Left hindlimb (tissue), 1 donor: ENCODE data around the gene FCGR3B.
"Not testable (repeated sequence)": the region's sequence is repeated elsewhere in the genome, so short reads cannot be mapped to it uniquely, and the experiment has no call there.

Source experiments
- DNase-seq: peaks from one replicate; pipeline ENCODE4 v3.0.0-alpha.2; 2018

Gene FCGR3B

DNA sequence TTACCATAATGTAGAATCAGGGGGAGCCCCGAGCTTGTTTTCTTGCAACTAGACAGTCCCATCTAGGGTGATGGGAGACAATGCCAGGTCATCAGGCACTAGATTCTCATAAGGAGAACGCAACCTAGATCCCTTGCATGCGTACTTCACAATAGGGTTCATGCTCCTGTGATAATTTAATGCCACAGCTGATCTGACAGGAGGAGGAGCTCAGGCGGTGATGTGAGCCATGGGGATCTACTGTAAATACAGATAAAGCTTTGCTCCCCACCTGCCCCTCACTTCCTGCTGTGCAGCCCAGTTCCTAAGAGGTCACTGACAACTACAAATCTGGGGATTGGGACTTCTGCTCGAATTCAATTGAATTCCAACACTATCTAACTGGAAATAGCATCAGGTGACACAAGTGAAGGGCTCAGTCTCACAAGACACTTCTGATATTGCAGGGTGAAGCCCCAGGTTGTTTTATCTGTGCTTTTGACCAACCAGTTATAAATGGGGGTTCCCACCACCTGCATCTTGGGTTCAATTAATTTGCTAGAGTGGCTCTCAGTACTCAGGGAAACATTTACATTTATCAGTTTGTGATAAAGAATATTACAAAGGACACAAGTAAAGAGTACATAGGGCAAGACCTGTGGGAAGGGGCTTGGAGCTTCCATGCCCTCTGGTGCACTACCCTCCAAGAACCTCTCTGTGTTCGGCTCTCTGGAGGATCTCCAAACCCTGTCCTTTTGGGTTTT lies 7.4 kb upstream of the FCGR3B start:
- not testable (repeated sequence) for DNase-seq

DNA sequence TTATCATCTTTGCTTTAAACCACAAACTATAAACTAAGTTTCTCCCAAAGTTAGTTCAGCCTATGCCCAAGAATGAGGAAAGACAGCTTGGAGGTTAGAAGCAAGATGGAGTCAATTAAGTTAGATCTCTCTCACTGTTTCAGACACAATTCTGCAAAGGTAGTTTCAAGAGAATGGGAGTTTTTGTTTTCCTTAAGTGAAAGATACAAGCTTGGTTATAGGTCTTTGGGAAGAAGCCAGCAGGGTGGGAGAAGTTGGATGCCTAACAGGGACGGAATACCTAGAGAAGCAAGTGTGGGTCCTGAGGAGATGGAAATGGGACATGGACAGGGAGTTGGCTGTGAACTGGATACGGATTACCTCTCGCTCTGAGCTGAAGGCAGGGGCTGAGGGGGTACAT lies 6.0 kb upstream of the FCGR3B start:
- DNase-seq = not testable (repeated sequence)

DNA sequence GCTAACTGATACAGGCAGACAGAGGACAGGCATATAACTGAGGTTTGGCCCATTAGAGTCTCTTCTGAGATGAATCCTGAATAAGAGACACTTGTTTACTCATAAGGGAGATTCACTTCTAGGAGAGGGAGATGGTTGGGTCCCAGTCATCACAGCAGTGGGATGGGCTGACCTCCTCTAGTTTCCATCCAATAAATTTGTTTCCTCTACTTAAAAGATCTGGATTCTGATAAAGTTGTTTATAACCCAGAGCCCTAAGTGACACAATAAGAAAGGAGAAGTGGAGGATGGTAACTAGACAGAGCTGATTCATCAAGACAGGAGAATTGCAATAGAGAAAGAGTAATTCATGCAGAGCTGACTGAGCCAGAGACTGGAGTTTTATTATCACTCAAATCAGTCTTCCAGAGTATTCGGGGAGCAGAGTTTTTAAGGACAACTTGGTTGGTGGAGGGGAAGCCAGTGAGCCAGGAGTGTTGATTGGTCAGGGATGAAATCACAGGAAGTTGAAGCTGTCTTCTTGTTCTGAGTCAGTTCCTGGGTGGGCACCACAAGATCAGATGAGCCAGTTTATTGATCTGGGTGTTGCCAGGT lies 5.3 kb upstream of the FCGR3B start:
- DNase-seq = not testable (repeated sequence)

DNA sequence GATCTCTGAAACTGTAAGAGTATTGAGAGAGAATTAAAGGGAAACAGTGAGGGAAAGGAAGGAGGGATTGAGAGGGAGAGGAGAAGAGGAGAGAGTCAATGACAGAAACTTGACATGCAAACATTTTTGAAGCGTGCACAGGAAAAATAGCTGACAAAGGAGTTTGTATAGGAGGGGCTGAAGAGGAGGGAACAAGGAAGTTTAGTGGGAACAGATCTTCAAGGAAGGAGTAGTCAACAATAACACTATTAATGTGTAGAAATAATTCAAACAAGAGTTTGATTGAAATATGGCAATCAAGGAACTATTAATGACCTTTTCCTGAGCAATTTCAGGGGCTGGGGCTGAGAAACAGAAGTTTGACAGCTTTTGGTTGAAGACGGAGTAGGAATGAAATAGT lies 4.0 kb upstream of the FCGR3B start:
- DNase-seq = not testable (repeated sequence)

DNA sequence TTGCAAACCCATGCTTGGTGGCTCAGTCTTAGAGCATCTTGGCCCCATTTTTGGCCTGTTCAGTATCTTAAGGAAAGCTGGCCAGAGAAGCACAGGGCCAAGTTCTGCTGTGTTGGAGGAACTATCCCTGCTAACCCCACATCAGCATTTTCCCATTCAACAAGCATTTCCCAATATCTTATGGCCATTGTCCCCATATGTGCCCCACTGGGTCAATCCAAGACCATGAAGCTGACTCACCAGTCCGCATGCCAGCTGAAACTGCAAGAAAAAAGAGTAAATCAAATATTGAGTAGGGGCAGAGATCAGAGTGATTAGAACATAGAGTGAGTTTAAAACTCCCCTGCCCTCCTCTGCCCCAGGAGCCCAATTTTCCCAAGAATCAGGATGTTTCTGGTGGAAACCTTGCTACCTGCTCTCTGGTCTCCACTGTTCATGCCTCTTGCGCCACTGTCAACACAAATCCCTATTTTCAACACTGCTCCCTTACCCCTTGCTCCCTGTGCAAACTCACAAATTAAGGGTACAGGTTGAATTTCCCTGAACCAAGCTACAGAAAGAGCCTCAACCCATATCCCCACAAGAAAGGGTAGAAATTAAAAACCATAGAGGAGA lies 741 bp downstream of the FCGR3B start:
- not testable (repeated sequence) for DNase-seq

DNA sequence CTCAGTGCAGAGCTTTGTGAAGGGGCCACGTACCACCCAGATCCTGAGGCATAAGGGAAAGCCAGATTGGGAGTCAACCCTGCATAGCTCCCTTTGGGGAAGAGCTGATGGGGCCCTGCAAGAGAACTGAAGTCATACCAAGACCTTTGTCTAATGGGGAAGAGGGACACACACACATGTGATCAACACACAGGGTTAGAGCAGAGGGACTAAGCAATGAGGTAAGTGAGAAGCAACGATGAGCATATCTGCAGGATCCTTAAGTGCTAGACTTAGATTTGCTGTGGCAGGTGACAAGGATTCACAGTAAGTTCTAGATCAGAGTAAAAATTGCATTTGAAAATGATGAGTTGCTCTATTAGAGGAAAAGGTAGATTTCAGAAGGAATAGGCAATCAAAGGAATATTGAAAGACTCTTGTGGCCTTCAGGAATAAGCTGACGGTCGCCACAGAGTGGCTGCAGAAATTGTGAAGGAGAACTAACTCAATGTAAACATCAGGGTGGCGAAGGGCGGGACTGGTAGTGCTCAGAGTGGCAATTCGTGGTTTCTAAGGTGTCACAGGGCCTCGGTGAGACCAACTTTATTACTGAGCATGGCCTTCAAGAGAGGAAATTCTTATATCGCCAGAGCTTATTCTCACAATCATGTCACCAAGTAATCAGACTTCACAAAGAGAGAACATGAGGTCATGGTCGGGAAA lies 4.4 kb downstream of the FCGR3B start:
- not testable (repeated sequence) for DNase-seq

DNA sequence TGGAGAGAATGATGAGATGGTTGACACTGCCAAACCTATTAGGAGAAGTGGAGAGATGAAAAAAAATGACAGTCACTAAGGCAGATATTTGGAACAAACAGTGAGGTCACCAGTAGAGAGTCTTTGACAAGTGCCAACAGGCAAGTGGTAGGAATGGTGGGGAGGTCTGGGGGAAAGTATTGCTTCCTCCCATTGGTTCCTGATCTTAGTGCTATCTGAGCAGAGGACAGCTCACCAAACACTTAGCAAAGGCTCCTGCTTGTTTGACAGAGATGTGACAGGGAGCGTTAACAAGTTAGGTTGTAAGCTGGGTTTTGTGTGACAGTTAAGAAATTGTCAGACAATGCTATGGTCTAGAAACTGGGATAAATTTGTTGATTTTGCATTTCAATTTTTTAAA lies 6.4 kb downstream of the FCGR3B start:
- not testable (repeated sequence) for DNase-seq

DNA sequence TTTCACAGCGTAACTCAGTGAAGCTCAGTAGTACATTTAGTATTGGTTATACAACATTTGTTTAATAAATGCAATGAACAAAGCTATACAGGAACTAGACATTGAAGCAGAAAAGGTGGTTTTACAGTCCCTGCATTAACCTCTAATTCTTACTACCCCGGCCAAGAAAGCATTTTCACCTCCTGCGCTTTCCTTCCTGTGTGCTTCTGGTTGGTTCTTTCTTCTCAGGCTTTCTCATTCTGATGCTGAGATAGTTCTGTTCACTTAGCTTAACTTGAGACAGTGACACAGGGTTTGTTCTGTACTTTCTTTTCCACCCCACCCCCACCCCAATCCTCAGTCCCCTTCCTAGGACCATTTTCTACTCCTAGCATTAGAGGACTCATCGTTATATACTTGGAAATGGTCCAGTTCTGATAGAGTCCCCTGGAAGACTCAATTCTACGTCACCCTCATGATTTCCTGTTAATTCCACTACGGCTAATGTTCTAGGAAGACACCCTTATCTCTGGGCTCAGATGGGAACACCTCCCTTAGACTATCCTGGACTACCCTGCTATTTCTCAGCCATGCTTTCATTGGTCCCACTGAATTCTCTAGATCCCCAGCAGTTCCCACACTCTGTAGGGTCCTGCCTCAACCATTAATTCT lies 7.5 kb downstream of the FCGR3B start:
- DNase-seq = not testable (repeated sequence)

DNA sequence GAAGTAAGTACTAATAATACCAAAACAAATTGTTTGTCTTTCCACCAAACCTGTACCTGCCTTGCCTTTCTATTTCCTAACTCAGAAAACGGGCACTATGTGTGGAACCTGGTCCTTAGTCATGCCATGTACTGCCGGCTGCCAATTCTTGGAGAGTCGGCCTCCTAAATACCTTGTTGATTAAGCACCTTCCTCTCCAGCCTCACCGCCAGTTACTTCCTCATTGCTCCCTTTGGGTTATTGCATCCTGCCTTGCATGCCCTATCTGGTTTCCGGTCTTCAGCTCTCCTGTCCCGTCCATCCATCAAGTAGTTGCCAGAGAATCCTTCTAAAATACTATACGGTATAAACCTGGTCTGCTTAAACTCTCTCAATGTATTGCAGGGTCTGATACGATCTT lies 8.9 kb downstream of the FCGR3B start:
- DNase-seq = not testable (repeated sequence)

DNA sequence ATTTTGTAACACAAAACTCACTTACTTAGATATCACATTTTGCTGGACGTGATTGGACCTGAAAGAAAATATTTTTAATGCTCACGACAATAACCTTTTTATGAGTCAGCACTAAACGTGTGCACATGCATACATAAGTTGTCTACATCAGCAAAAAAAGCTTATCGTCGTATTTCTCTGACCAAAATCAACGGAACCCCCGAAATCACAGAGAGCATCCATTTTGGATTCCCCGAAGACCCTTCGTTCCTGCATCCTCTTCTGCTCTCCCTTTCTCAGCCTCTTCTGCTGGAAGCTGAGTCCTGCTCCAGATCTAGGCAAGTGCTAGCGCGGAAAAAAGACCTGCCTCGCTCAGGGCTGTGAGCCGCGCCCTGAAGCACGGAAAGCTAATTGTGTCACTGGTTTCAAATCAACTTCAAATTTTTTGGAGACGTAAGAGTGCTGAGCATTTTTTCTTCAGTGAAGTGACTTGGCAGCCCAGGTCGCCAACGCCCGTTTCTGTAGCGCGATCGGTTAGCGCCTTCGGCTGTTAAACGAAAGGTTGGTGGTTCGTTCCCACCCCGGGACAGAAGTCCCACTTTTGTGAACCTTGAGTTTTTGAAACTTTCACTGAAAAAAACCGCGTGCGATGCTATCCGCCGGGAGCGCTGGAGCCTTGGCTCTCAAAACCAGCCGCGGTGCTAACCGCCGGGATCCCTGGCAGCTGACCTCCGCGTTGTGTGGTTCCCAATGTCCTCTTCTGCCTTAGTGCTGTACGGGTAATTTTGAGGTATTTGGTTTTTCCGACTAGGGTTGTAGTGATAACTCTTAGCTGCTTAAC lies 9.6 kb downstream of the FCGR3B start:
- DNase-seq = peak; percentile 81

DNA sequence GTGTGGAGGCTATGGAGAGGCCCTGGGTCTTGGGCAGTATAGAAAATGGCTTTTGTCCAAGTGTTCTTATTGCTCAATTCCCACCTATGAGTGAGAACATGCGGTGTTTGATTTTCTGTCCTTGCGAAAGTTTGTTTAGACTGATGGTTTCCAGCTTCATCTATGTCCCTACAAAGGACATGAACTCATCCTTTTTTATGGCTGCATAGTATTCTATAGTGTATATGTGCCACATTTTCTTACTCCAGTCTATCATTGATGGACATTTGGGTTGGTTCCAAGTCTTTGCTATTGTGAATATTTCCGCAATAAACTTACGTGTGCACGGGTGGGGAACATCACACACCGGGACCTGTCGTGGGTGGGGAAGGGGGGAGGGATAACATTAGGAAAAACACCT lies 10.6 kb downstream of the FCGR3B start:
- not testable (repeated sequence) for DNase-seq

DNA sequence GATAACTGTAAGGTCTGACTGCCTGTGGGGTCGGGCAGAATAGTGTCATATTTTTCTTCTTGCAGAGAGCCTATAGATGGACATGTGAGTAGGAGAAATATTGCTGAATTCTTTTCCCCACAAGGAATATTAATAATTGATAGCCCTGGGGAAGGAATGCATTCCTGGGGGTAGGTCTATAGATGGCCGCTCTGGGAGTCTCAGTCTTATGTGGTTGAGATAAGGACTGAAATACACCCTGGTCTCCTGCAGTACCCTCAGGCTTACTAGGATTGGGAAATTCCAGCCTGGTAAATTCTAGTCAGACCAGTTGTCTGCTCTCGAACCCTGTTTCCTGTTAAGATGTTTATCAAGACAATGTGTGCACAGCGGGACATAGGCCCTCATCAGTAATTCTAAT lies 12.5 kb downstream of the FCGR3B start:
- not testable (repeated sequence) for DNase-seq

DNA sequence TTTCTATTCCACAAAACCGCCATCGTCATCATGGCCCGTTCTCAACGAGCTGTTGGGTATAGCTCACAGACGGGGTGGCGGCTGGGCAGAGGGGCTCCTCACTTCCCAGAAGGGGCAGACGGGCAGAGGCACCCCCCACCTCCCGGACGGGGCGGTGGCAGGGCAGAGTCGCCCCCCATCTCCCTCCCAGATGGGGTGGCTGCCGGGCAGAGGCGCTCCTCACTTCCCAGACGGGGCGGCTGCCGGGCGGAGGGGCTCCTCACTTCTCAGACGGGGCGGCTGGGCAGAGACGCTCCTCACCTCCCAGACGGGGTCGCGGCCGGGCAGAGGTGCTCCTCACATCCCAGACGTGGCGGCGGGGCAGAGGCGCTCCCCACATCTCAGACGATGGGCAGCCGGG lies 14.6 kb downstream of the FCGR3B start:
- not testable (repeated sequence) for DNase-seq

DNA sequence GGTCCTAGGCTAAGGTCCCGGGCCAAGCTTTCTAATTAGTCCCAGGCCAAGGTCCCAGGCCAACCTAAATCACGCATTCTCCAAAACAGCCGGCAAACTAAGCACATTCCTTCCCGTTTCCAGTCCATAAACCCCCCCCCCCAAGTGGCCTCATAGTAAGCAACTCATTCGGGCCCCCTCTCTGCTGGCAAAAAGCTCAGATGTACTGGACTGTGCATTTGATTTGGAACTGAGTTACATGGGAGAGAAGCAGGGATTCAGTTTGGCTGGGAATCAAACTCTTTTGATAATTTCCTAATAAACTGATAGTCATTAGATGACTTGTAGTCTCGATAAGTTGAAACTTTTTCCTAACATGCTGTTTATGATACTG lies 17.8 kb downstream of the FCGR3B start:
- DNase-seq = peak; percentile 56

DNA sequence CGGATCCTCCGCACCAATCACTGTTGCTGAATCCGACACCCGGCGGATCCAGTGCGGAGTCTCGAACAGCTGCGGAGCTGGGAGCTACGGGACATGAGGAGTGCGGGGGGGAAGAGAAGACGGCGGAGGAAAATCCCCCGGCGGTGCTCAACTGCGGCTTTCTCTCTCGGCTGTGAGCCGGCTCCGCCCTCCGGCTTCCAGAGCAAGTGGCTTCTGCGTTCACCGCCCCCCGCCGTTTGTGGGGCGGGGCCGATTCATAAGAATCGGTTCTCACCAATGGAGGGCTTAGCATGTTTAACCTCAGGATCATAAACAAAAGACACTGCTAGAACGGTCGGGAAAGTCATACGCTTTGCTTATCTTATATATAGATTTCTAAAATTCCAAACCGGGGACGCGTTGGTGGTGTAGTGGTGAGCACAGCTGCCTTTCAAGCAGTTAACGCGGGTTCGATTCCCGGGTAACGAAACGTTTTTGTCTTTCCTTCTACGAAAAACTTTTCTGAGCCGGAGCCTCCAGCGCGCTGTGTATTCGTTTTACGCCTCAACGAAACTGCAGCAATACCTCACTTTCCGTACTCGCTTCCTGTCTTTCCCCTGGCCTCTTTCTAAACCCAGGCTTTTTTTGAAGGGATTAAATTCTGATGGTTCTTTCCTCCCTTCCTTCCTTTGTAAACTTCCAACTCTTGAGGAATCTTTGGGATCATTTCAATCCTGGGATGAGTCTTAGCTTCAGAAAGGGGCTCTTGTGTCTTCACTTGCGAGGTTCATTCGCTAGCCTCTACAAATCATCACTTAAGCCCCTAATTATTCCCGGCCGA lies 18.4 kb downstream of the FCGR3B start:
- DNase-seq = peak; percentile 99

DNA sequence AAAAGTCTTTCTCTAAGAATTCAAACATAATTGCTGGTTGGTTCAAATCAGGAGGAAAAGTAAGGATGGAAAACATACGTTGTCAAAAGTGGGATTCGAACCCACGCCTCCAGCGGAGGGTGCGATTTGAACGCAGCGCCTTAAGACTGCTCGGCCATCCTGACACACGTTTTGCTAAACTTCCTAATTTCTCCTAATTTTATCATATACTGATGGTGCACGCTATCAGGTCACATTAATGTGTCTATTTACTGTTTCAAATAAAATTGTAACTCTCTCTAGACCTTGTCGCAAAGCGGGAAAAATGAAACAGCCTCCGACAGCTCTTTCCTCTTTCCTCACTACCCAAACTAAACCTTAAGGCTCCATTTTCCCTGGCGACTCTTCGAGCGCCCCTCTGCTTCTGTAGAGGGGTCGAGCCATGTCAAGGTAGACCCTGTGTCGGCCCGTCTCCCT lies 19.1 kb downstream of the FCGR3B start:
- peak; percentile 67 for DNase-seq

DNA sequence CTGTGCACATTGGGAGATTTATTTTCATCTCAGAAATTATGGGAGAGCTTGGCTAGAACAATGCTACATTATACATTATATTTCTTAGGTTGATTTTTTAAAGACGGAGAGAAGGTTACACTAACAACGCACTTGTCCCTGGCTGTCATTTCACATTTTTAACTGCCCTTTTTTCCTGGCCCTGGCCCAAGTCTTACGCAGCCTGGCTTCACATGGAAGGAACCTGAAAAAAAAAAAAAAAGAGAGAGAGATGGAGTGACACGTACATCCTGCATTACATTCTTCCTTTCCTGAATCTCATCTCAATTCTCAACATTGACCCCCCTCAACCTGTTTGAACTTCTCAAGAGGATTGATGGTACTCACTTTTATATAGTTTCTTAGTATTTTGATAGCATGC lies 20.8 kb downstream of the FCGR3B start:
- DNase-seq = not testable (repeated sequence)

DNA sequence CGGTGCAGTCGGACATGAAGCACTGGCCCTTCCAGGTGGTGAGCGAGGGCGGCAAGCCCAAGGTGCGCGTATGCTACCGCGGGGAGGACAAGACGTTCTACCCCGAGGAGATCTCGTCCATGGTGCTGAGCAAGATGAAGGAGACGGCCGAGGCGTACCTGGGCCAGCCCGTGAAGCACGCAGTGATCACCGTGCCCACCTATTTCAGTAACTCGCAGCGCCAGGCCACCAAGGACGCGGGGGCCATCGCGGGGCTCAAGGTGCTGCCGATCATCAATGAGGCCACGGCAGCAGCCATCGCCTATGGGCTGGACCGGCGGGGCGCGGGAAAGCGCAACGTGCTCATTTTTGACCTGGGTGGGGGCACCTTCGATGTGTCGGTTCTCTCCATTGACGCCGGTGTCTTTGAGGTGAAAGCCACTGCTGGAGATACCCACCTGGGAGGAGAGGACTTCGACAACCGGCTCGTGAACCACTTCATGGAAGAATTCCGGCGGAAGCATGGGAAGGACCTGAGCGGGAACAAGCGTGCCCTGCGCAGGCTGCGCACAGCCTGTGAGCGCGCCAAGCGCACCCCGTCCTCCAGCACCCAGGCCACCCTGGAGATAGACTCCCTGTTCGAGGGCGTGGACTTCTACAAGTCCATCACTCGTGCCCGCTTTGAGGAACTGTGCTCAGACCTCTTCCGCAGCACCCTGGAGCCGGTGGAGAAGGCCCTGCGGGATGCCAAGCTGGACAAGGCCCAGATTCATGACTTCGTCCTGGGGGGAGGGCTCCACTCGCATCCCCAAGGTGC lies 24.2 kb downstream of the FCGR3B start:
- not testable (repeated sequence) for DNase-seq

DNA sequence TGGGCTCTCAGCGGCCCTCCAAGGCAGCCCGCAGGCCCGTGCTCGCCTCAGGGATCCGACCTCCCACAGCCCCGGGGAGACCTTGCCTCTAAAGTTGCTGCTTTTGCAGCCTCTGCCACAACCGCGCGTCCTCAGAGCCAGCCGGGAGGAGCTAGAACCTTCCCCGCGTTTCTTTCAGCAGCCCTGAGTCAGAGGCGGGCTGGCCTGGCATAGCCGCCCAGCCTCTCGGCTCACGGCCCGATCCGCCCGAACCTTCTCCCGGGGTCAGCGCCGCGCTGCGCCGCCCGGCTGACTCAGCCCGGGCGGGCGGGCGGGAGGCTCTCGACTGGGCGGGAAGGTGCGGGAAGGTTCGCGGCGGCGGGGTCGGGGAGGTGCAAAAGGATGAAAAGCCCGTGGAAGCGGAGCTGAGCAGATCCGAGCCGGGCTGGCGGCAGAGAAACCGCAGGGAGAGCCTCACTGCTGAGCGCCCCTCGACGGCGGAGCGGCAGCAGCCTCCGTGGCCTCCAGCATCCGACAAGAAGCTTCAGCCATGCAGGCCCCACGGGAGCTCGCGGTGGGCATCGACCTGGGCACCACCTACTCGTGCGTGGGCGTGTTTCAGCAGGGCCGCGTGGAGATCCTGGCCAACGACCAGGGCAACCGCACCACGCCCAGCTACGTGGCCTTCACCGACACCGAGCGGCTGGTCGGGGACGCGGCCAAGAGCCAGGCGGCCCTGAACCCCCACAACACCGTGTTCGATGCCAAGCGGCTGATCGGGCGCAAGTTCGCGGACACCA lies 25.0 kb downstream of the FCGR3B start:
- peak; percentile 55 for DNase-seq
